Neuronal stem cell (in vitro differentiated cells): ENCODE results near the gene NFYA.

Experiments
- DNase-seq: peaks from one replicate; pipeline ENCODE4 v3.0.0-alpha.2; 2013; ENCODE audit warnings: low spot score
- H2AFZ ChIP-seq: one replicate; pipeline ENCODE4 v1.6.1; 2013; ENCODE audit warnings: mild to moderate bottlenecking, low read length, inconsistent platforms
- H2AK5ac ChIP-seq: 2 replicates; pipeline ENCODE4 v1.6.1; 2013; ENCODE audit warnings: low read depth, mild to moderate bottlenecking, inconsistent platforms, low read length, moderate library complexity, mixed read lengths
- H2BK120ac ChIP-seq: 2 replicates; pipeline ENCODE4 v1.6.1; 2013; ENCODE audit warnings: low read depth, mild to moderate bottlenecking, inconsistent platforms, low read length, moderate library complexity, mixed read lengths
- H2BK12ac ChIP-seq: one replicate; pipeline ENCODE4 v1.6.1; 2013; ENCODE audit warnings: low read length, inconsistent platforms
- H2BK15ac ChIP-seq: 2 replicates; pipeline ENCODE4 v1.6.1; 2013; ENCODE audit warnings: mild to moderate bottlenecking, low read length, inconsistent platforms, mixed read lengths
- H2BK5ac ChIP-seq: one replicate; pipeline ENCODE4 v1.6.1; 2013; ENCODE audit warnings: inconsistent platforms, mild to moderate bottlenecking, low read length, moderate library complexity
- H3K14ac ChIP-seq: one replicate; pipeline ENCODE4 v1.6.1; 2013; ENCODE audit warnings: low read length, inconsistent platforms
- H3K18ac ChIP-seq: 2 replicates; pipeline ENCODE4 v1.6.1; 2013; ENCODE audit warnings: low read length, inconsistent platforms
- H3K23ac ChIP-seq: 2 replicates; pipeline ENCODE4 v1.6.1; 2013; ENCODE audit warnings: low read depth, mild to moderate bottlenecking, mixed read lengths, low read length, inconsistent platforms; ENCODE audit not compliant: poor library complexity
- H3K27ac ChIP-seq: replicated peaks from 3 replicates; pipeline ENCODE4 v1.5.1; 2013; ENCODE audit warnings: low read length, inconsistent platforms
- H3K27me3 ChIP-seq, 3 experiments: 2 replicates each; pipeline ENCODE4 v1.6.1; 2013; ENCODE audit warnings: low read length in 3 of 3, mild to moderate bottlenecking in 2 of 3, inconsistent platforms in 1 of 3, low read depth in 1 of 3, mixed read lengths in 1 of 3, moderate library complexity in 1 of 3; ENCODE audit not compliant: control insufficient read depth in 3 of 3, insufficient read depth in 3 of 3
- H3K36me3 ChIP-seq, 2 donors: replicated peaks in 1 of 2; 2 replicates each; pipeline ENCODE4 v1.6.1; 2013; ENCODE audit warnings: low read length in 2 of 2; ENCODE audit not compliant: control insufficient read depth in 2 of 2, insufficient read depth in 2 of 2
- H3K4ac ChIP-seq: 2 replicates; pipeline ENCODE4 v1.6.1; 2013; ENCODE audit warnings: inconsistent platforms, mild to moderate bottlenecking, low read length, moderate library complexity
- H3K4me1 ChIP-seq, 2 donors: 1 replicate in 1 of 2; 2 replicates in 1 of 2; pipeline ENCODE4 v1.6.1; 2013; ENCODE audit warnings: low read length in 2 of 2, low read depth in 1 of 2; ENCODE audit not compliant: control insufficient read depth in 2 of 2, insufficient read depth in 1 of 2
- H3K4me2 ChIP-seq: one replicate; pipeline ENCODE4 v1.6.1; 2013; ENCODE audit warnings: mild to moderate bottlenecking, low read length, inconsistent platforms; ENCODE audit not compliant: insufficient read depth, poor library complexity, severe bottlenecking
- H3K4me3 ChIP-seq, 2 donors: 2 replicates each; pipeline ENCODE4 v1.5.1; 2013; ENCODE audit warnings: low read length in 2 of 2, mild to moderate bottlenecking in 2 of 2, inconsistent platforms in 1 of 2, moderate library complexity in 1 of 2
- H3K79me1 ChIP-seq: one replicate; pipeline ENCODE4 v1.6.1; 2013; ENCODE audit warnings: low read depth, mild to moderate bottlenecking, inconsistent platforms, low read length, moderate library complexity
- H3K9ac ChIP-seq: one replicate; pipeline ENCODE4 v1.6.1; 2013; ENCODE audit warnings: mild to moderate bottlenecking, low read depth, low read length, inconsistent platforms; ENCODE audit not compliant: poor library complexity
- H3K9me3 ChIP-seq, 2 donors: replicated peaks in 1 of 2; 2 replicates each; pipeline versions ENCODE3 to v1.6.1; 2013; ENCODE audit warnings: low read length in 2 of 2, mild to moderate bottlenecking in 2 of 2, inconsistent platforms in 1 of 2, low read depth in 1 of 2, mixed read lengths in 1 of 2, moderate library complexity in 1 of 2; ENCODE audit not compliant: control insufficient read depth in 2 of 2, insufficient read depth in 1 of 2
- H4K8ac ChIP-seq: one replicate; pipeline ENCODE4 v1.6.1; 2013; ENCODE audit warnings: low read depth, mild to moderate bottlenecking, inconsistent platforms, low read length, moderate library complexity
- H4K91ac ChIP-seq: one replicate; pipeline ENCODE4 v1.6.1; 2013; ENCODE audit warnings: low read length, low read depth, mild to moderate bottlenecking, inconsistent platforms; ENCODE audit not compliant: poor library complexity
- WGBS, 2 donors: extraction: QIAGEN DNeasy Blood & Tissue Kit; methylation state at CpG; one replicate each; pipeline ENCODE4 v1.1.7; 2013; ENCODE audit warnings: missing lambda C conversion rate in 2 of 2, mixed read lengths in 1 of 2; ENCODE audit not compliant: insufficient read length in 2 of 2, insufficient replicate concordance in 1 of 2; ENCODE audit errors: extremely low coverage in 2 of 2; 5-methylcytosine and 5-hydroxymethylcytosine counted together

Gene NFYA

GRCh38 chr6:41039060-41039998 lies 33.4 kb upstream of the NFYA start, which contains the start of gene UNC5CL:
TSS of gene UNC5CL (minus strand) at chr6:41039221. CDS start at chr6:41035074, 4,147 bp downstream.
- Histone ChIP-seq H3K27ac (no peak within 1 kb of the TSS), H2BK12ac (no peak within 1 kb of the TSS), H3K27me3 (no peaks in the 10 kb centered on the region), H2BK120ac (no peak within 1 kb of the TSS), H3K79me1 (no peaks in the 10 kb centered on the region), H3K4me2 (no peak within 1 kb of the TSS), H3K18ac (no peak within 1 kb of the TSS), H3K36me3 (no peaks in the 10 kb centered on the region), H3K4me3 (no peak within 1 kb of the TSS), H2AK5ac (no peak within 1 kb of the TSS), H3K23ac (no peak within 1 kb of the TSS), H3K9me3 (no peaks in the 10 kb centered on the region), H3K4ac (no peak within 1 kb of the TSS), H2AFZ (no peak within 1 kb of the TSS), H3K4me1 (peaks cover 0 to 2% of the 10 kb centered on the region in 2 donors), H3K14ac (no peak within 1 kb of the TSS), H4K91ac (no peak within 1 kb of the TSS), H4K8ac (no peak within 1 kb of the TSS), H3K9ac (no peak within 1 kb of the TSS), H2BK5ac (no peak within 1 kb of the TSS), H2BK15ac (no peak within 1 kb of the TSS)
- no CpG with 5 or more reads among the region's 10 CpGs for WGBS, 2 donors
- DNase-seq, result no peak

GRCh38 chr6:41040101-41040939 lies 32.5 kb upstream of the NFYA start:
- Histone ChIP-seq H4K8ac (no peak overlapping the region), H3K27me3 (no peaks in the 10 kb centered on the region), H3K23ac (no peak overlapping the region), H3K4me3 (no peak overlapping the region), H3K9me3 (no peaks in the 10 kb centered on the region), H3K4me1 (peaks cover 0 to 2% of the 10 kb centered on the region in 2 donors), H3K36me3 (no peaks in the 10 kb centered on the region), H3K9ac (no peak overlapping the region), H3K4ac (no peak overlapping the region), H3K4me2 (no peak overlapping the region), H2BK120ac (no peak overlapping the region), H3K18ac (no peak overlapping the region), H2BK5ac (no peak overlapping the region), H3K27ac (no peak overlapping the region), H2BK15ac (no peak overlapping the region), H2BK12ac (no peak overlapping the region), H2AK5ac (no peak overlapping the region), H3K14ac (no peak overlapping the region), H2AFZ (no peak overlapping the region), H3K79me1 (no peaks in the 10 kb centered on the region), H4K91ac (no peak overlapping the region)
- DNase-seq, result no peak
- no CpG with 5 or more reads among the region's 6 CpGs for WGBS, 2 donors

GRCh38 chr6:41040940-41041536 lies 31.7 kb upstream of the NFYA start:
- Histone ChIP-seq H3K27me3 (no peaks in the 10 kb centered on the region), H3K18ac (no peak overlapping the region), H2AK5ac (no peak overlapping the region), H3K27ac (no peak overlapping the region), H3K4me1 (peaks cover 0 to 2% of the 10 kb centered on the region in 2 donors), H3K4me3 (no peak overlapping the region), H2BK15ac (no peak overlapping the region), H2AFZ (no peak overlapping the region), H4K8ac (no peak overlapping the region), H3K79me1 (no peaks in the 10 kb centered on the region), H2BK5ac (no peak overlapping the region), H3K4me2 (no peak overlapping the region), H3K9ac (no peak overlapping the region), H3K4ac (no peak overlapping the region), H2BK120ac (no peak overlapping the region), H2BK12ac (no peak overlapping the region), H4K91ac (no peak overlapping the region), H3K23ac (no peak overlapping the region), H3K36me3 (no peaks in the 10 kb centered on the region), H3K14ac (no peak overlapping the region), H3K9me3 (no peaks in the 10 kb centered on the region)
- WGBS, 2 donors, result no CpG with 5 or more reads among the region's 1 CpG
- DNase-seq, result no peak
